ENCODE results near the gene TANC1. TPM values are rescaled to one million over a fixed set of nuclear protein-coding genes. Genes with fewer than 3 reads are reported as not detected.

TANC1 gene
- total and polyA plus RNA-seq, 4 experiments from 2014 or later = 0.35 to 0.79 (median 0.50) TPM; not detected in 1

DNA sequence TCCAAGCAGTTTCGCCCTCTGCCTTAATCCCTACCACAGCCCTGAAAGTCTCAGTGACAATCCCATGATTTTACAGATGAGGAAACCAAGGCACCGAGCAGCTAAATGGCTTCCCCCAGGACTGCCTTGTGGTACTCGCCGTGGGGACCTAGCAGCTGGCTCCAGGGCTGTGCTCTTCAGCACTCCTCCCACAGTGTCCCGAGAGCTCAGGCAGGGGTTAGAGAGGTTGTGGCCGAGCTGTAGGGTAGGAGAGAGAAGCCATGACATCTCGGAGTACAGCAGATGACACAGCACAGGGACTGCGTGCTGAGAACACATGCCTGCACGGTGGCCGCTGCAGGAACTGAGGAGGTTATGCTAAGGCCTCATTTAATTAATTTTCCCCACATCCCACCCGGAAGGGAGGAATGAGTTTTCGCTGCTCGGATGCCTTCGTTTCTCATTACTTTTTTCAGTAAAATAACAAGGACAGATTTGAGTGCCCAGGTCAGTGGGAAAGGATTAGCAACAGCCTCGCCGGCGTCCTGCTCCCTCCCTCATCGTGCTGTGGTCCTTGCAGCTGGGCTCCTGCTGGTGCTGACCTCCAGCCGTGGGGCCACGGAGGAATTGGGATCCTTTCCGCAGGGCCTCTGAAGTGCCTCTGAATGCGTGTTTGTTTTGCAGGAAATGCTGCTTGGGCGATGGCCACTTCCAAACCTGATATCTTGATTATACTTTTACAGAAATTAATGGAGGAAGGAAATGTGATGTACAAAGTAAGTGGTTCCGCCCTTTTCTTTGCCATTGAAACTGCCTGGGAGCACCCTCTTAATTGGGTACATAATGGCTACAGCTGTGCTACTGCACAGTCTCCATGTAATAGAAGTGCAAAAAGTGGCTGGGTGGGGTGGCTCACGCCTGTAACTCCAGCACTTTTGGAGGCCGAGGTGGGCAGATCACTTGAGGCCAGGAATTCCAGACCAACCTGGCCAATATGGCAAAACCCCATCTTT, 256.9 kb downstream of the TANC1 start:
- Mint-ChIP-seq H3K36me3 (no peaks in the 10 kb centered on the region), H3K27ac (peak overlapping the region in 1 of 7 donors; percentile 24), H3K4me1 (peaks cover 9 to 46% (median 23%) of the 10 kb centered on the region in 4 donors), H3K9me3 (no peaks in the 10 kb centered on the region), H3K4me3 (no peak overlapping the region), H3K27me3 (peaks cover 0 to 2% of the 10 kb centered on the region in 2 donors)
- ChIA-PET CTCF (ENCODE audit: partially characterized antibody) (no interaction called here), POLR2A (ENCODE audit: partially characterized antibody) (no interaction called here)
- Histone ChIP-seq H3K36me3 (ENCODE audit: insufficient read depth, low read length) (no peaks in the 10 kb centered on the region), H3K9me3 (ENCODE audit: control insufficient read depth in 1 of 2, low read length in 2 of 2) (no peaks in the 10 kb centered on the region), H3K4me3 (ENCODE audit: low read length in 2 of 2) (no peak overlapping the region), H3K27me3 (ENCODE audit: insufficient read depth, low read length) (no peaks in the 10 kb centered on the region), H3K27ac (ENCODE audit: low read depth, low read length) (no peak overlapping the region), H3K4me1 (ENCODE audit: insufficient read depth, low read length) (no peaks in the 10 kb centered on the region)
- intact Hi-C loops (cut with micrococcal nuclease) = no loop called here
- DNase-seq = no peak

DNA sequence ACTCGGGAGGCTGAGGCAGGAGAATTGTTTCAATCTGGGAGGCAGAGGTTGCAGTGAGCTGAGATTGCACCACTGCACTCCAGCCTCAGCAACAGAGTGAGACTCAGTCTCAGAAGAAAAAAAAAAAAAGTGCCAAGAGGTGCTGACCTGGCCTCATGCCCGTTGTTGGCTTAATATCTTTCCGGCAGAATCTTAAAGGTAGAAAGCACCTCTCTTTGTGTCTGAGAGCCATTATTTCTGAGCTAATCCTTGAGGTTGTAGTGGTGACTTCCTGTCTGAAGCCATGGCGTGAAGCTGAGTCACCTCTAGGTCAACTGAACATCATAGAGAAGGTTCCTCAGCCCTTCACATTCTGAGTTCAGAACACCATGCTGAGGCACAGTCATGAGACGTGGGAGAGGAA, 257.6 kb downstream of the TANC1 start:
- intact Hi-C loops (cut with micrococcal nuclease) = no loop called here
- peaks cover 9 to 46% (median 23%) of the 10 kb centered on the region in 4 donors for H3K4me1 Mint-ChIP-seq
- DNase-seq = no peak

DNA sequence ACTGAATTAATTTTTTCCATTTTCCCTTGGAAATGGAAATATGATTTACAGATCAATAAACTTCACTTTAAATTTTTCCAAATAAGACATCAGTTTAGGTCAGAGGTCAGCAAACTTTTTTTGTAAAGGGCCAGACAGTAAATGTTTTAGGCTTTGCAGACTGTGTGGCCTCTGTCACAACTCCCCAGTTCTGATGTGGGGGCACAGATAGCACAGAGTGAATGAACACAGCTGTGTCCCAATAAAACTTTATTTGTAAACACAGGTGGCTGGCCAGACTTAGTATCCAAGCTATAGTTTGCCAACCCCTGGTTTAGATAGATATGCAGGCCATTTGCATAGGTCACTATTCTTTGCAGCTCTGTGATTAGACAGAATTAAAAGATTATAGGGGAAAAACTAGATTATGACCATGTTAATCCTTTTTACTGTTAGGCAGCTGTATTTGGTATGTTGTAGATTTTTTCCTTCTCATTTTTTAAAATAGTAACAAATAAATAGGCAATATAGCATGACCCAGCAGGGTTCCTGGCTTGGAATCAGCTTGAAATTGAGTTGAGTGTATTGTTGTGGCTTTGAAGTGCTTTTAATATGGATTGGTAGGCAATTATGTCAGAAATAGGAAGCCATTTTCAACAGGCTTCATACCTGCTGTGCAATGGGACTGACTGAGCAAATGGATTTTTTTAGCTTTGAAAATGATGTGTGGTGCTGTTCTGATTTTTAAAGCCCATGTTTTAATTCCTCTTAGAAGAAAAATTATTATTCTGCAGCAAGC, 258.4 kb downstream of the TANC1 start:
- intact Hi-C loops (cut with micrococcal nuclease) = no loop called here

More for the DNA sequence above, 257.6 kb downstream of the TANC1 start:
- H3K9me3 ChIP-seq (ENCODE audit: control insufficient read depth in 1 of 2, low read length in 2 of 2) = no peaks in the 10 kb centered on the region
- no peak overlapping the region for H3K4me3 Mint-ChIP-seq
- peak overlapping the region in 2 of 7 donors; percentile 61 to 75 for H3K27ac Mint-ChIP-seq
- H3K27me3 Mint-ChIP-seq = peaks cover 0 to 2% of the 10 kb centered on the region in 2 donors
- H3K27ac ChIP-seq (ENCODE audit: low read depth, low read length) = no peak overlapping the region
- H3K4me3 ChIP-seq (ENCODE audit: low read length in 2 of 2) = no peak overlapping the region
- ChIA-PET POLR2A (ENCODE audit: partially characterized antibody) (no interaction called here), CTCF (ENCODE audit: partially characterized antibody) (no interaction called here)
- H3K27me3 ChIP-seq (ENCODE audit: insufficient read depth, low read length) = no peaks in the 10 kb centered on the region
- no peaks in the 10 kb centered on the region for H3K4me1 ChIP-seq (ENCODE audit: insufficient read depth, low read length)
- no peaks in the 10 kb centered on the region for H3K36me3 Mint-ChIP-seq
- H3K9me3 Mint-ChIP-seq = no peaks in the 10 kb centered on the region
- no peaks in the 10 kb centered on the region for H3K36me3 ChIP-seq (ENCODE audit: insufficient read depth, low read length)

DNA sequence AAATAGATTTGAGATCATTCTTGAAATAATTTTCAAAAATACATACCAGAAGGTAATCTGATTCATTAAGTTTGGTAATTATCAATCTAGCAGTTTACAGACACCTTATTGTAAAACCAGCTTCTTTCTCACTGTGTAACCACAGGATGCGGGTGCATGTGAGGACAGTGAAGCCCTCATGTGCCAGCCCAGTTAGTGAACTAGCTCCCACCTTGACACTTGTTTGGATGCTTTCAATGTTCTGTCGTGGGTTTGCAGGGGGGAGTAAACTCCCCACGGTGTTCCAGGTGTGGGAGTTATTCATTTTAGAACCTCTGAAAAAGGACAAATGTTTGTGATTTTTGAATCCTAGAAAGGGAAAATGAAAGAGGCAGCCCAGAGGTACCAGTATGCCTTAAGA, 259.0 kb downstream of the TANC1 start:
- intact Hi-C loops (cut with micrococcal nuclease) = no loop called here
- Mint-ChIP-seq H3K27me3 (peaks cover 0 to 2% of the 10 kb centered on the region in 2 donors), H3K4me1 (peaks cover 9 to 46% (median 23%) of the 10 kb centered on the region in 4 donors), H3K27ac (peak overlapping the region in 3 of 7 donors; percentile 24 to 49 (median 42)), H3K9me3 (no peaks in the 10 kb centered on the region), H3K4me3 (peak overlapping the region in 1 of 8 donors; percentile 23), H3K36me3 (no peaks in the 10 kb centered on the region)
- POLR2A ChIA-PET (ENCODE audit: partially characterized antibody) = no interaction called here
- no peak overlapping the region for H3K27ac ChIP-seq (ENCODE audit: low read depth, low read length)
- no peaks in the 10 kb centered on the region for H3K9me3 ChIP-seq (ENCODE audit: control insufficient read depth in 1 of 2, low read length in 2 of 2)
- no peak overlapping the region for H3K4me3 ChIP-seq (ENCODE audit: low read length in 2 of 2)
- H3K4me1 ChIP-seq (ENCODE audit: insufficient read depth, low read length) = no peaks in the 10 kb centered on the region
- H3K36me3 ChIP-seq (ENCODE audit: insufficient read depth, low read length) = no peaks in the 10 kb centered on the region
- CTCF ChIA-PET (ENCODE audit: partially characterized antibody) = interaction anchor here (0.9 kb wide), 1 partner anchor 18 kb away, joined by 3 read pairs; no protein-coding TSS in a partner anchor
- no peak for DNase-seq
- no peaks in the 10 kb centered on the region for H3K27me3 ChIP-seq (ENCODE audit: insufficient read depth, low read length)

More for the DNA sequence above, 258.4 kb downstream of the TANC1 start:
- Mint-ChIP-seq H3K4me3 (no peak overlapping the region), H3K27me3 (peaks cover 0 to 2% of the 10 kb centered on the region in 2 donors), H3K27ac (peak overlapping the region in 2 of 7 donors; percentile 29 to 49), H3K4me1 (peaks cover 9 to 46% (median 23%) of the 10 kb centered on the region in 4 donors), H3K9me3 (no peaks in the 10 kb centered on the region), H3K36me3 (no peaks in the 10 kb centered on the region)
- H3K27me3 ChIP-seq (ENCODE audit: insufficient read depth, low read length) = no peaks in the 10 kb centered on the region
- no peaks in the 10 kb centered on the region for H3K36me3 ChIP-seq (ENCODE audit: insufficient read depth, low read length)
- POLR2A ChIA-PET (ENCODE audit: partially characterized antibody) = no interaction called here
- H3K4me1 ChIP-seq (ENCODE audit: insufficient read depth, low read length) = no peaks in the 10 kb centered on the region
- H3K27ac ChIP-seq (ENCODE audit: low read depth, low read length) = no peak overlapping the region
- no peak for DNase-seq
- no peak overlapping the region for H3K4me3 ChIP-seq (ENCODE audit: low read length in 2 of 2)
- CTCF ChIA-PET (ENCODE audit: partially characterized antibody) = interaction anchor here (0.9 kb wide), 1 partner anchor 17 kb away, joined by 3 read pairs; no protein-coding TSS in a partner anchor
- H3K9me3 ChIP-seq (ENCODE audit: control insufficient read depth in 1 of 2, low read length in 2 of 2) = no peaks in the 10 kb centered on the region

- H3K36me3 Mint-ChIP-seq = peaks cover 0 to 3% of the 10 kb centered on the region in 2 donors
- H3K27ac ChIP-seq (ENCODE audit: low read depth, low read length) = no peak overlapping the region
- H3K4me1 Mint-ChIP-seq = peaks cover 9 to 46% (median 23%) of the 10 kb centered on the region in 4 donors
- H3K9me3 ChIP-seq (ENCODE audit: control insufficient read depth in 1 of 2, low read length in 2 of 2) = no peaks in the 10 kb centered on the region
- H3K36me3 ChIP-seq (ENCODE audit: insufficient read depth, low read length) = no peaks in the 10 kb centered on the region
- H3K27ac Mint-ChIP-seq = peak overlapping the region in 5 of 7 donors; percentile 31 to 83 (median 48)
- H3K4me3 ChIP-seq (ENCODE audit: low read length in 2 of 2) = no peak overlapping the region
- H3K4me3 Mint-ChIP-seq = no peak overlapping the region
- no peaks in the 10 kb centered on the region for H3K4me1 ChIP-seq (ENCODE audit: insufficient read depth, low read length)
- no peaks in the 10 kb centered on the region for H3K9me3 Mint-ChIP-seq
- peaks cover 0 to 2% of the 10 kb centered on the region in 2 donors for H3K27me3 Mint-ChIP-seq
- POLR2A ChIA-PET (ENCODE audit: partially characterized antibody) = no interaction called here
- CTCF ChIA-PET (ENCODE audit: partially characterized antibody) = no interaction called here
- no peak for DNase-seq
- H3K27me3 ChIP-seq (ENCODE audit: insufficient read depth, low read length) = no peaks in the 10 kb centered on the region
- intact Hi-C loops (cut with micrococcal nuclease) = no loop called here
These were observed 259.7 kb downstream of the TANC1 start for GRCh38 chr2:159228081-159228581.

- Histone ChIP-seq H3K27me3 (ENCODE audit: insufficient read depth, low read length) (no peaks in the 10 kb centered on the region), H3K36me3 (ENCODE audit: insufficient read depth, low read length) (no peaks in the 10 kb centered on the region), H3K9me3 (ENCODE audit: control insufficient read depth in 1 of 2, low read length in 2 of 2) (no peaks in the 10 kb centered on the region), H3K4me3 (ENCODE audit: low read length in 2 of 2) (no peak overlapping the region), H3K27ac (ENCODE audit: low read depth, low read length) (no peak overlapping the region), H3K4me1 (ENCODE audit: insufficient read depth, low read length) (no peaks in the 10 kb centered on the region)
- intact Hi-C loops (cut with micrococcal nuclease) = no loop called here
- Mint-ChIP-seq H3K36me3 (peaks cover 5 to 6% of the 10 kb centered on the region in 2 donors), H3K4me3 (no peak overlapping the region), H3K9me3 (no peaks in the 10 kb centered on the region), H3K27me3 (no peaks in the 10 kb centered on the region), H3K4me1 (peaks cover 4 to 34% (median 20%) of the 10 kb centered on the region in 4 donors), H3K27ac (no peak overlapping the region)
- DNase-seq = no peak
- CTCF ChIA-PET (ENCODE audit: partially characterized antibody) = no interaction called here
- POLR2A ChIA-PET (ENCODE audit: partially characterized antibody) = no interaction called here
These were observed 261.2 kb downstream of the TANC1 start for GRCh38 chr2:159229476-159230144.

Data from CD4-positive, alpha-beta memory T cell (primary cell).